GM21360 (cell line): ENCODE data around the gene MRGPRE.
"Not testable (repeated sequence)": the region's sequence is repeated elsewhere in the genome, so short reads cannot be mapped to it uniquely, and the experiment has no call there.

Experiments
- ATAC-seq: cut with Tn5 transposase; IDR thresholded peaks from one replicate; pipeline ENCODE4 v1.9.1; 2021; ENCODE audit warnings: mild to moderate bottlenecking, moderate library complexity; ENCODE audit not compliant: unreplicated experiment

Gene MRGPRE

GRCh38 chr11:3231851-3232744, at the start of gene MRGPRE:
Gene MRGPRE (minus strand): TSS chr11:3232417. CDS start chr11:3228799, 3,618 bp downstream.
- no peak for ATAC-seq

GRCh38 chr11:3281146-3281545, 48.9 kb upstream of the MRGPRE start:
- not testable (repeated sequence) for ATAC-seq

GRCh38 chr11:3280662-3281061, 48.4 kb upstream of the MRGPRE start:
- not testable (repeated sequence) for ATAC-seq

- ATAC-seq, result not testable (repeated sequence)
These were observed 46.7 kb upstream of the MRGPRE start for GRCh38 chr11:3278922-3279321.

- ATAC-seq, result not testable (repeated sequence)
These were observed 41.4 kb upstream of the MRGPRE start for GRCh38 chr11:3273629-3274028.

- ATAC-seq, result not testable (repeated sequence)
These were observed 30.3 kb upstream of the MRGPRE start for GRCh38 chr11:3262548-3262947.

- not testable (repeated sequence) for ATAC-seq
These were observed 29.6 kb upstream of the MRGPRE start for GRCh38 chr11:3261831-3262230.

GRCh38 chr11:3257509-3257908, 25.3 kb upstream of the MRGPRE start:
- ATAC-seq, result not testable (repeated sequence)

GRCh38 chr11:3255241-3255640, 23.0 kb upstream of the MRGPRE start:
- not testable (repeated sequence) for ATAC-seq

GRCh38 chr11:3254773-3255172, 22.6 kb upstream of the MRGPRE start:
- ATAC-seq, result not testable (repeated sequence)

- no peak for ATAC-seq
These were observed 12.9 kb upstream of the MRGPRE start for GRCh38 chr11:3245071-3245470.

GRCh38 chr11:3243880-3244279, 11.7 kb upstream of the MRGPRE start:
- ATAC-seq, result no peak

GRCh38 chr11:3237119-3237518, 4.9 kb upstream of the MRGPRE start:
- ATAC-seq, result no peak

GRCh38 chr11:3234846-3235245, 2.6 kb upstream of the MRGPRE start:
- no peak for ATAC-seq

- no peak for ATAC-seq
These were observed 739 bp upstream of the MRGPRE start for GRCh38 chr11:3232956-3233355.

- ATAC-seq, result no peak
These were observed 717 bp downstream of the MRGPRE start for GRCh38 chr11:3231550-3231850.

- no peak for ATAC-seq
These were observed 1.3 kb downstream of the MRGPRE start for GRCh38 chr11:3230636-3231549.

GRCh38 chr11:3229673-3230630, 2.3 kb downstream of the MRGPRE start:
- ATAC-seq, result no peak

GRCh38 chr11:3228445-3228829, 3.8 kb downstream of the MRGPRE start:
- no peak for ATAC-seq

- ATAC-seq, result no peak
These were observed 4.4 kb downstream of the MRGPRE start for GRCh38 chr11:3227568-3228444.
